ENCODE measurements around the gene STRA6.

GRCh38 chr15:74156678-74157411, 45.7 kb downstream of the STRA6 start:
- no peak for TF ChIP-seq POLR2A (IDR thresholded peaks at IDR 0.05)
- no peak for TF ChIP-seq CTCF (IDR thresholded peaks at IDR 0.05)
